Panc1 (cell line): ENCODE results near the gene RNF220. TPM values are rescaled to one million over a fixed set of nuclear protein-coding genes. Genes with fewer than 3 reads are reported as not detected.

Experiments used
- ATAC-seq: fragments of 200-7000 bp; cut with Tn5 transposase; 2 replicates; pipeline ENCODE4 v1.9.1; 2020; ENCODE audit warnings: mild to moderate bottlenecking, moderate library complexity
- BruUV-seq: library from RNA; stranded (reverse); fragments of 400-500 nt; replicated peaks from 2 replicates; lab custom pipeline; 2021; lab: Mats Ljungman, UMichigan
- CTCF ChIA-PET: fragments of 300-600 bp; sonication (Branson Sonifier 250); formaldehyde crosslinking; loops from one replicate; lab custom pipeline; 2022; ENCODE audit warnings: antibody characterized with exemption; lab: Charles Lee
- POLR2A ChIA-PET: fragments of 300-600 bp; sonication (Branson Sonifier 250); formaldehyde crosslinking; loops from one replicate; lab custom pipeline; 2022; ENCODE audit warnings: antibody characterized with exemption; lab: Charles Lee
- DNase-seq: peaks from one replicate; pipeline ENCODE4 v3.0.0-alpha.2; 2010; ENCODE audit warnings: low read depth, low spot score
- H3K27ac ChIP-seq: 2 replicates; pipeline ENCODE4 v1.5.1; 2011; ENCODE audit warnings: mild to moderate bottlenecking, low read length, inconsistent platforms
- H3K27me3 ChIP-seq: fragments of 200-500 bp; sonication (Bioruptor generic); 2 replicates; pipeline ENCODE4 v1.6.0; 2014; ENCODE audit warnings: low read length, inconsistent platforms; ENCODE audit not compliant: control insufficient read depth, insufficient read depth
- H3K36me3 ChIP-seq: fragments of 200-500 bp; sonication (Bioruptor generic); 2 replicates; pipeline ENCODE4 v1.5.1; 2014; ENCODE audit warnings: inconsistent platforms, mild to moderate bottlenecking, low read length, moderate library complexity; ENCODE audit not compliant: control insufficient read depth, insufficient read depth
- H3K4me1 ChIP-seq: 2 replicates; pipeline ENCODE4 v1.5.1; 2011; ENCODE audit warnings: inconsistent platforms, mild to moderate bottlenecking, low read length, moderate library complexity; ENCODE audit not compliant: control insufficient read depth, insufficient read depth
- H3K4me3 ChIP-seq, 2 experiments: 2 replicates each; pipeline ENCODE4 v1.5.1; 2011 to 2012; ENCODE audit warnings: low read depth in 2 of 2, low read length in 2 of 2, mild to moderate bottlenecking in 2 of 2, inconsistent platforms in 1 of 2, moderate library complexity in 1 of 2
- H3K9me3 ChIP-seq: fragments of 200-500 bp; sonication (Bioruptor generic); 2 replicates; pipeline ENCODE4 v1.5.1; 2014; ENCODE audit warnings: low read depth, mild to moderate bottlenecking, inconsistent platforms, low read length, moderate library complexity; ENCODE audit not compliant: control insufficient read depth, insufficient read depth
- CTCF ChIP-seq: fragments of 450-650 bp; IDR thresholded peaks from 2 replicates; pipeline ENCODE4 v1.5.1; 2017; ENCODE audit warnings: mild to moderate bottlenecking
- POLR2AphosphoS5 ChIP-seq: IDR thresholded peaks from 2 replicates; pipeline ENCODE4 v1.6.1; 2012; ENCODE audit warnings: mild to moderate bottlenecking, low read depth, low read length, moderate library complexity
- REST ChIP-seq, 2 experiments: IDR thresholded peaks; 2 replicates each; pipeline ENCODE4 v1.6.1; 2011 to 2012; ENCODE audit warnings: low read depth in 2 of 2, control low read depth in 1 of 2, low read length in 1 of 2, mild to moderate bottlenecking in 1 of 2, moderate library complexity in 1 of 2; ENCODE audit not compliant: insufficient read depth in 1 of 2
- SIN3A ChIP-seq: IDR thresholded peaks from 2 replicates; pipeline ENCODE4 v1.6.1; 2012; ENCODE audit warnings: low read depth, mild to moderate bottlenecking, low read length, moderate library complexity, borderline replicate concordance; ENCODE audit not compliant: insufficient read depth
- TCF7L2 ChIP-seq: IDR thresholded peaks from 2 replicates; pipeline ENCODE4 v1.6.1; 2011; ENCODE audit warnings: mild to moderate bottlenecking, low read depth, low read length, inconsistent platforms
- in situ Hi-C: cut with HindIII; loops from 2 replicates; pipeline ENCODE4 v1.10.0; 2016; ENCODE audit warnings: low sequenced_read_pairs, low pct_unique_long_range_greater_than_20kb
- intact Hi-C: fragments of 100-400 bp; cut with micrococcal nuclease; formaldehyde crosslinking; loops from one replicate; pipeline ENCODE4 v1.10.0; 2022; ENCODE audit not compliant: unreplicated experiment
- total RNA-seq: library from RNA; stranded (reverse); gene quantifications from one replicate; pipeline ENCODE4 v1.2.1, GENCODE V29; 2021; ENCODE audit not compliant: unreplicated experiment

Gene RNF220
- total RNA-seq, 1 experiment from 2014 or later: 64.9 TPM

- intact Hi-C loops (no loop called here), in situ Hi-C loops (no loop called here)
- no peak for TF ChIP-seq CTCF
- no peak for TF ChIP-seq REST (IDR thresholded peaks at IDR 0.05; ENCODE audit: insufficient read depth in 1 of 2, low read depth in 2 of 2, low read length in 1 of 2)
- TF ChIP-seq SIN3A: no peak
- no peak for TF ChIP-seq POLR2AphosphoS5
- no peak for TF ChIP-seq TCF7L2
- no TSS peak for BruUV-seq
- CTCF ChIA-PET: no interaction called here
- Histone ChIP-seq H3K4me3 (no peak overlapping the region), H3K27ac (no peak overlapping the region), H3K36me3 (no peaks in the 10 kb centered on the region), H3K4me1 (no peaks in the 10 kb centered on the region), H3K9me3 (no peaks in the 10 kb centered on the region), H3K27me3 (no peaks in the 10 kb centered on the region)
- DNase-seq (no peak), ATAC-seq (no peak)
- POLR2A ChIA-PET: no interaction called here
Observed at GRCh38 chr1:44625348-44625747, 220.3 kb downstream of the RNF220 start.

GRCh38 chr1:44628962-44629756 is 224.1 kb downstream of the RNF220 start:
- Histone ChIP-seq H3K27ac (no peak overlapping the region), H3K4me1 (peaks cover 6% of the 10 kb centered on the region), H3K9me3 (no peaks in the 10 kb centered on the region), H3K27me3 (no peaks in the 10 kb centered on the region), H3K4me3 (no peak overlapping the region), H3K36me3 (peaks cover 5% of the 10 kb centered on the region)
- TF ChIP-seq TCF7L2 (no peak), REST (IDR thresholded peaks at IDR 0.05; ENCODE audit: insufficient read depth in 1 of 2, low read depth in 2 of 2, low read length in 1 of 2) (no peak), CTCF (no peak), POLR2AphosphoS5 (no peak), SIN3A (no peak)
- DNase-seq (peak; percentile 89), ATAC-seq (no peak)
- ChIA-PET POLR2A (interaction anchor here (1.5 kb wide), 1 partner anchor 45 kb away, joined by 3 read pairs; the partner anchor contains the start of genes ARMH1 and TMEM53), CTCF (no interaction called here)
- intact Hi-C loops (no loop called here), in situ Hi-C loops (no loop called here)
- no TSS peak for BruUV-seq
